SK-N-SH (cell line): ENCODE results near the gene CALCOCO1. TPM values are rescaled to one million over a fixed set of nuclear protein-coding genes. Genes with fewer than 3 reads are reported as not detected.

Experiments
- CTCF ChIA-PET: fragments of 300-600, 350-600 bp; formaldehyde crosslinking; extraction: SDS; loops from one replicate; lab custom pipeline; 2021; lab: Yijun Ruan, JAX
- POLR2A ChIA-PET: fragments of 350-600 bp; sonication (Branson Sonifier 250); formaldehyde crosslinking; extraction: SDS; loops from one replicate; lab custom pipeline; 2020; ENCODE audit warnings: antibody characterized with exemption, inconsistent platforms; lab: Yijun Ruan, JAX
- DNase-seq: peaks from one replicate; pipeline ENCODE4 v3.0.0; 2012
- H2AFZ ChIP-seq: fragments of 200-600 bp; sonication (generic); 2 replicates; pipeline ENCODE4 v1.8.1; 2016; ENCODE audit warnings: antibody characterized with exemption, mild to moderate bottlenecking, low read depth
- H3F3A ChIP-seq: fragments of 200-600 bp; sonication (generic); replicated peaks from 2 replicates; pipeline ENCODE3; 2016; ENCODE audit warnings: antibody characterized with exemption, mild to moderate bottlenecking; ENCODE audit not compliant: insufficient read depth
- H3K27ac ChIP-seq, 2 experiments: fragments of 200-500 bp in 1 of 2; fragments of 200-600 bp in 1 of 2; sonication (Bioruptor generic) in 1 of 2; sonication (generic), shearing (Covaris generic) in 1 of 2; 2 replicates each; pipeline versions ENCODE4 v1.5.1 to v1.6.1; 2014 to 2016; ENCODE audit warnings: low read depth in 2 of 2, inconsistent platforms in 1 of 2, low read length in 1 of 2, mild to moderate bottlenecking in 1 of 2, mixed read lengths in 1 of 2
- H3K27me3 ChIP-seq: fragments of 200-600 bp; sonication (generic), shearing (Covaris generic); 2 replicates; pipeline ENCODE4 v1.6.1; 2016; ENCODE audit warnings: mixed run types; ENCODE audit not compliant: insufficient read depth
- H3K36me3 ChIP-seq, 2 experiments: fragments of 200-500 bp in 1 of 2; fragments of 200-600 bp in 1 of 2; sonication (Bioruptor generic) in 1 of 2; sonication (generic) in 1 of 2; replicated peaks in 1 of 2; 2 replicates each; pipeline versions ENCODE3 to v1.5.1; 2014 to 2016; ENCODE audit warnings: low read length in 1 of 2, mild to moderate bottlenecking in 1 of 2; ENCODE audit not compliant: insufficient read depth in 2 of 2, control insufficient read depth in 1 of 2
- H3K4me1 ChIP-seq, 2 experiments: fragments of 200-500 bp in 1 of 2; fragments of 200-600 bp in 1 of 2; sonication (Bioruptor generic) in 1 of 2; sonication (generic), shearing (Covaris generic) in 1 of 2; 2 replicates each; pipeline versions ENCODE4 v1.5.1 to v1.6.1; 2014 to 2016; ENCODE audit warnings: low read depth in 1 of 2, low read length in 1 of 2, mixed run types in 1 of 2; ENCODE audit not compliant: insufficient read depth in 2 of 2, control insufficient read depth in 1 of 2
- H3K4me2 ChIP-seq: fragments of 200-600 bp; sonication (generic), shearing (Covaris generic); 2 replicates; pipeline ENCODE4 v1.6.1; 2017; ENCODE audit warnings: mixed run types
- H3K4me3 ChIP-seq, 2 experiments: fragments of 200-500 bp in 1 of 2; fragments of 200-600 bp in 1 of 2; sonication (Bioruptor generic) in 1 of 2; sonication (generic), shearing (Covaris generic) in 1 of 2; 2 replicates each; pipeline versions ENCODE4 v1.5.1 to v1.8.1; 2014 to 2016; ENCODE audit warnings: low read depth in 2 of 2, inconsistent platforms in 1 of 2, low read length in 1 of 2, mild to moderate bottlenecking in 1 of 2, mixed read lengths in 1 of 2, moderate library complexity in 1 of 2
- H3K79me2 ChIP-seq: fragments of 200-600 bp; sonication (generic); 2 replicates; pipeline ENCODE4 v1.8.1; 2017; ENCODE audit warnings: mild to moderate bottlenecking; ENCODE audit not compliant: insufficient read depth
- H3K9ac ChIP-seq: fragments of 200-600 bp; sonication (generic); 2 replicates; pipeline ENCODE4 v1.6.1; 2017; ENCODE audit warnings: mixed run types
- H3K9me2 ChIP-seq: fragments of 200-600 bp; sonication (generic); 2 replicates; pipeline ENCODE4 v1.6.1; 2017; ENCODE audit warnings: mixed run types
- H3K9me3 ChIP-seq: fragments of 200-600 bp; sonication (generic); 2 replicates; pipeline ENCODE4 v1.6.1; 2017; ENCODE audit warnings: mixed run types, mild to moderate bottlenecking, moderate library complexity
- H4K20me1 ChIP-seq: fragments of 200-600 bp; sonication (generic); 2 replicates; pipeline ENCODE4 v1.6.1; 2017; ENCODE audit warnings: mild to moderate bottlenecking, mixed run types; ENCODE audit not compliant: insufficient read depth
- CHD2 ChIP-seq: fragments of 150-350 bp; IDR thresholded peaks from 2 replicates; pipeline ENCODE4 v1.6.1; 2018; ENCODE audit warnings: low read length; ENCODE audit not compliant: partially characterized antibody
- ELF1 ChIP-seq: IDR thresholded peaks from 2 replicates; pipeline ENCODE4 v1.4.0; 2012
- EZH2phosphoT487 ChIP-seq: fragments of 200-600 bp; sonication (generic); IDR thresholded peaks from 2 replicates; pipeline ENCODE4 v1.6.1; 2017; ENCODE audit warnings: low read depth, mixed run types, mild to moderate bottlenecking, antibody characterized with exemption, moderate library complexity, borderline replicate concordance
- FOSL2 ChIP-seq: IDR thresholded peaks from 2 replicates; pipeline ENCODE4 v1.4.0; 2012; ENCODE audit warnings: low read depth, mild to moderate bottlenecking, moderate library complexity, borderline replicate concordance
- FOXJ3 ChIP-seq: sonication (generic); formaldehyde crosslinking; IDR thresholded peaks from 2 replicates; pipeline ENCODE4 v1.5.1; 2020; ENCODE audit warnings: mild to moderate bottlenecking, missing genetic modification reagents
- GABPA ChIP-seq: IDR thresholded peaks from 2 replicates; pipeline ENCODE4 v1.4.0; 2012; ENCODE audit warnings: low read depth, mild to moderate bottlenecking
- MXI1 ChIP-seq: IDR thresholded peaks from 2 replicates; pipeline ENCODE4 v1.6.1; 2012; ENCODE audit warnings: mild to moderate bottlenecking, low read depth, low read length, improper control_type of control experiment
- NRF1 ChIP-seq: IDR thresholded peaks from 2 replicates; pipeline ENCODE4 v1.6.1; 2012; ENCODE audit warnings: low read depth, mild to moderate bottlenecking, low read length
- POLR2AphosphoS5 ChIP-seq: IDR thresholded peaks from 2 replicates; pipeline ENCODE4 v1.6.1; 2012; ENCODE audit warnings: low read depth, low read length
- RAD21 ChIP-seq: IDR thresholded peaks from 2 replicates; pipeline ENCODE4 v1.6.1; 2012; ENCODE audit warnings: mild to moderate bottlenecking, low read length
- RFX5 ChIP-seq: IDR thresholded peaks from 2 replicates; pipeline ENCODE4 v1.6.1; 2012; ENCODE audit warnings: mild to moderate bottlenecking, improper control_type of control experiment, low read length
- RXRA ChIP-seq: IDR thresholded peaks from 2 replicates; pipeline ENCODE4 v1.4.0; 2012; ENCODE audit warnings: low read depth, mild to moderate bottlenecking, borderline replicate concordance
- SMC3 ChIP-seq: IDR thresholded peaks from 2 replicates; pipeline ENCODE4 v1.6.1; 2012; ENCODE audit warnings: low read depth, low read length, improper control_type of control experiment
- TEAD4 ChIP-seq: IDR thresholded peaks from 2 replicates; pipeline ENCODE4 v1.4.0; 2012; ENCODE audit warnings: mild to moderate bottlenecking, borderline replicate concordance; ENCODE audit not compliant: insufficient read depth
- WGBS: methylation state at CpG from one replicate; pipeline ENCODE4 v1.1.6; 2017; ENCODE audit warnings: low lambda C conversion rate; 5-methylcytosine and 5-hydroxymethylcytosine counted together
- polyA plus RNA-seq, 3 experiments: library from polyadenylated mRNA; depleted of rRNA; stranded (reverse); fragments of >200 nt; gene quantifications; 2 replicates each; pipeline ENCODE4 v1.2.3, GENCODE V29; 2012
- TF ChIP-seq, protein P1 (sequence below): IDR thresholded peaks from 2 replicates; pipeline ENCODE4 v1.4.0; 2012; ENCODE audit warnings: low read depth
- TF ChIP-seq, protein P2 (sequence below): IDR thresholded peaks from 2 replicates; pipeline ENCODE4; 2012
- TF ChIP-seq, protein P3 (sequence below): fragments of 200-600 bp; sonication (generic); IDR thresholded peaks from 2 replicates; pipeline ENCODE4 v1.6.1; 2017; ENCODE audit warnings: antibody characterized with exemption, mild to moderate bottlenecking, moderate library complexity

The CALCOCO1 gene
- polyA plus RNA-seq, 1 of the 3 experiments (the other 2 are of a cell fraction) = 72.1 TPM

DNA sequence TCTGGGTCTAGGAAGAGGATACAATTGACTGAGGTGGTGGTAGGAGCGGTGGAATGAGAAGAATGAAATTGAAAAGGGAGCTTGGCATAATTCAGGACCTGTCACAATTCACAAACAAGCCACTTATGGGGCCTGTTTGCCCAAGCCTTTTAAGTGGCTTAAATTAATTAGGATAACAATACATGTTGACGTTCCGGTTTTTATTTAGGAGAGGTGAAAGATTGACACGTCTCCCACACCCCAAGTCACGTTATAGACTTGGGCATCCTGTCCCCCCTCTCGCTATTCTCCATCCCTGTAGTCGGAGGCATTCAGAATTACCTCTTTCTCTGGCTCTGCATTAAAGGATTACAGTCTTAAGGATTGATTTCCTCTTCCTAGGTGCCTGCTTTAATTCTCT lies 954 bp upstream of the CALCOCO1 start:
- H3K27me3 ChIP-seq = peaks cover 6% of the 10 kb centered on the region; the same call in 1 of the 2 replicates
- no peaks in the 10 kb centered on the region for H3K9me3 ChIP-seq
- H3K27ac ChIP-seq = no peak overlapping the region; a peak in 1 of 4 replicates
- H3K4me2 ChIP-seq = peak overlapping the region; percentile 80
- no peaks in the 10 kb centered on the region for H4K20me1 ChIP-seq
- H2AFZ ChIP-seq = peak overlapping the region; percentile 93; the same call in 1 of the 2 replicates
- 0 out of 2 replicates have a peak, but pooled peaks cover 7% of the 10 kb centered on the region for H3K79me2 ChIP-seq
- TF ChIP-seq EZH2phosphoT487 (no peak), SMC3 (no peak), RXRA (no peak), GABPA (no peak), RFX5 (no peak), FOXJ3 (CRISPR knock-in tag) (no peak), CHD2 (no peak), RAD21 (no peak), FOSL2 (no peak), ELF1 (no peak), POLR2AphosphoS5 (no peak), MXI1 (no peak), TEAD4 (no peak), NRF1 (no peak)
- TF ChIP-seq, protein P1, sequence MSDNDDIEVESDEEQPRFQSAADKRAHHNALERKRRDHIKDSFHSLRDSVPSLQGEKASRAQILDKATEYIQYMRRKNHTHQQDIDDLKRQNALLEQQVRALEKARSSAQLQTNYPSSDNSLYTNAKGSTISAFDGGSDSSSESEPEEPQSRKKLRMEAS = no peak
- TF ChIP-seq, protein P2, sequence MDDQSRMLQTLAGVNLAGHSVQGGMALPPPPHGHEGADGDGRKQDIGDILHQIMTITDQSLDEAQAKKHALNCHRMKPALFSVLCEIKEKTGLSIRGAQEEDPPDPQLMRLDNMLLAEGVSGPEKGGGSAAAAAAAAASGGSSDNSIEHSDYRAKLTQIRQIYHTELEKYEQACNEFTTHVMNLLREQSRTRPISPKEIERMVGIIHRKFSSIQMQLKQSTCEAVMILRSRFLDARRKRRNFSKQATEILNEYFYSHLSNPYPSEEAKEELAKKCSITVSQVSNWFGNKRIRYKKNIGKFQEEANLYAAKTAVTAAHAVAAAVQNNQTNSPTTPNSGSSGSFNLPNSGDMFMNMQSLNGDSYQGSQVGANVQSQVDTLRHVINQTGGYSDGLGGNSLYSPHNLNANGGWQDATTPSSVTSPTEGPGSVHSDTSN = no peak
- TF ChIP-seq, protein P3, sequence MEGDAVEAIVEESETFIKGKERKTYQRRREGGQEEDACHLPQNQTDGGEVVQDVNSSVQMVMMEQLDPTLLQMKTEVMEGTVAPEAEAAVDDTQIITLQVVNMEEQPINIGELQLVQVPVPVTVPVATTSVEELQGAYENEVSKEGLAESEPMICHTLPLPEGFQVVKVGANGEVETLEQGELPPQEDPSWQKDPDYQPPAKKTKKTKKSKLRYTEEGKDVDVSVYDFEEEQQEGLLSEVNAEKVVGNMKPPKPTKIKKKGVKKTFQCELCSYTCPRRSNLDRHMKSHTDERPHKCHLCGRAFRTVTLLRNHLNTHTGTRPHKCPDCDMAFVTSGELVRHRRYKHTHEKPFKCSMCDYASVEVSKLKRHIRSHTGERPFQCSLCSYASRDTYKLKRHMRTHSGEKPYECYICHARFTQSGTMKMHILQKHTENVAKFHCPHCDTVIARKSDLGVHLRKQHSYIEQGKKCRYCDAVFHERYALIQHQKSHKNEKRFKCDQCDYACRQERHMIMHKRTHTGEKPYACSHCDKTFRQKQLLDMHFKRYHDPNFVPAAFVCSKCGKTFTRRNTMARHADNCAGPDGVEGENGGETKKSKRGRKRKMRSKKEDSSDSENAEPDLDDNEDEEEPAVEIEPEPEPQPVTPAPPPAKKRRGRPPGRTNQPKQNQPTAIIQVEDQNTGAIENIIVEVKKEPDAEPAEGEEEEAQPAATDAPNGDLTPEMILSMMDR = no peak
- no peak overlapping the region for H3K9ac ChIP-seq
- peaks cover 7% of the 10 kb centered on the region for H3F3A ChIP-seq
- POLR2A ChIA-PET = interaction anchor here (1.6 kb wide), 1 partner anchor 18 kb away, joined by 5 read pairs; no protein-coding TSS in a partner anchor
- peaks cover 5 to 12% of the 10 kb centered on the region in 2 experiments; a peak in 3 of 4 replicates for H3K4me1 ChIP-seq
- H3K36me3 ChIP-seq = peaks cover 9 to 11% of the 10 kb centered on the region in 2 experiments
- no peak for DNase-seq
- 81% methylated on average over 7 of the region's 7 CpGs for WGBS
- 0 out of 4 replicates have a peak overlapping the region, but pooled peaks of 1 of the 2 experiments have one; percentile 59 for H3K4me3 ChIP-seq
- H3K9me2 ChIP-seq = no peaks in the 10 kb centered on the region
- CTCF ChIA-PET = interaction anchor here (0.8 to 19.3 kb wide), 6 partner anchors 11 to 26 kb away, joined by 3 to 356 read pairs (median 5); no protein-coding TSS in a partner anchor
